C4-2B (cell line): ENCODE measurements around the gene CHID1.

ENCODE experiments used
- H3K27ac ChIP-seq: fragments of 450-650 bp; 2 replicates; pipeline ENCODE4 v1.5.1; 2017
- CTCF ChIP-seq: fragments of 450-650 bp; conservative IDR thresholded peaks from 2 replicates; pipeline ENCODE4 v1.5.1; 2017; ENCODE audit warnings: mild to moderate bottlenecking
- ZFX ChIP-seq: fragments of 450-650 bp; IDR thresholded peaks from 2 replicates; pipeline ENCODE4 v1.6.1; 2017

The CHID1 gene

GRCh38 chr11:863910-864827 is 46.4 kb downstream of the CHID1 start:
- H3K27ac ChIP-seq, result no peak overlapping the region
- no peak for TF ChIP-seq CTCF
- no peak for TF ChIP-seq ZFX

- TF ChIP-seq ZFX (no peak), CTCF (no peak)
- no peak overlapping the region for H3K27ac ChIP-seq
Measured at GRCh38 chr11:863023-863909, 47.3 kb downstream of the CHID1 start.

GRCh38 chr11:862696-863022 is 48.0 kb downstream of the CHID1 start:
- H3K27ac ChIP-seq, result no peak overlapping the region
- TF ChIP-seq CTCF, result no peak
- no peak for TF ChIP-seq ZFX

- no peak for TF ChIP-seq ZFX
- no peak for TF ChIP-seq CTCF
Measured at GRCh38 chr11:862081-862661, 48.4 kb downstream of the CHID1 start.

GRCh38 chr11:861105-861479 is 49.5 kb downstream of the CHID1 start:
- H3K27ac ChIP-seq, result no peak overlapping the region
- TF ChIP-seq ZFX (no peak), CTCF (no peak)

More at GRCh38 chr11:862081-862661, 48.4 kb downstream of the CHID1 start:
- no peak overlapping the region for H3K27ac ChIP-seq

- H3K27ac ChIP-seq, result no peak overlapping the region
- TF ChIP-seq ZFX (no peak), CTCF (no peak)
Measured at GRCh38 chr11:860234-861104, 50.1 kb downstream of the CHID1 start.
